HG03097 (cell line): Measurements from ENCODE around the gene TXNDC17.
"Not testable (repeated sequence)": the region's sequence is repeated elsewhere in the genome, so short reads cannot be mapped to it uniquely, and the experiment has no call there.

Experiments used
- ATAC-seq: cut with Tn5 transposase; IDR thresholded peaks from one replicate; pipeline ENCODE4 v1.9.1; 2021; ENCODE audit not compliant: unreplicated experiment, low FRiP score

Gene TXNDC17

GRCh38 chr17:6636616-6637457, 4.0 kb upstream of the TXNDC17 start:
- no peak for ATAC-seq

- no peak for ATAC-seq
Measured at GRCh38 chr17:6637458-6637840, 3.4 kb upstream of the TXNDC17 start.

- no peak for ATAC-seq
Measured at GRCh38 chr17:6638046-6638908, 2.6 kb upstream of the TXNDC17 start.

GRCh38 chr17:6639014-6639585, 1.8 kb upstream of the TXNDC17 start:
- no peak for ATAC-seq

GRCh38 chr17:6639586-6640535, 999 bp upstream of the TXNDC17 start:
- ATAC-seq: peak; percentile 4

GRCh38 chr17:6641247-6641863, 495 bp downstream of the TXNDC17 start:
- ATAC-seq: no peak

- ATAC-seq: no peak
Measured at GRCh38 chr17:6642592-6642991, 1.7 kb downstream of the TXNDC17 start.

- ATAC-seq: no peak
Measured at GRCh38 chr17:6643451-6644125, 2.7 kb downstream of the TXNDC17 start.

GRCh38 chr17:6648181-6648580, 7.3 kb downstream of the TXNDC17 start:
- ATAC-seq: no peak

- peak; percentile 85 for ATAC-seq
Measured at GRCh38 chr17:6651354-6651918, 10.6 kb downstream of the TXNDC17 start, which contains the start of the genes C17orf100 and MED31. Gene C17orf100 (plus strand): TSS chr17:6651762. CDS start chr17:6651914, 152 bp downstream. Gene MED31 (minus strand): TSS chr17:6651605. CDS start chr17:6651528, 77 bp downstream.

- ATAC-seq: peak; percentile 13
Measured at GRCh38 chr17:6651919-6652452, 11.1 kb downstream of the TXNDC17 start.

- no peak for ATAC-seq
Measured at GRCh38 chr17:6654841-6655731, 14.2 kb downstream of the TXNDC17 start.

GRCh38 chr17:6655732-6656361, 15.0 kb downstream of the TXNDC17 start:
- not testable (repeated sequence) for ATAC-seq

GRCh38 chr17:6656797-6657632, 16.2 kb downstream of the TXNDC17 start:
- not testable (repeated sequence) for ATAC-seq

GRCh38 chr17:6657633-6658287, 16.9 kb downstream of the TXNDC17 start:
- ATAC-seq: no peak
